Measurements from ENCODE around the gene L3MBTL4. TPM values are rescaled to one million over a fixed set of nuclear protein-coding genes. Genes with fewer than 3 reads are reported as not detected.

L3MBTL4 gene
- total RNA-seq, 1 experiment from 2014 or later, result not detected

GRCh38 chr18:5966514-5966913 lies 448.2 kb downstream of the L3MBTL4 start:
- POLR2A ChIA-PET, result no interaction called here
- no peak for DNase-seq (ENCODE audit: low read depth, low spot score)
- Histone ChIP-seq H3K4me1 (ENCODE audit: control insufficient read depth in 1 of 2, insufficient read depth in 2 of 2, low read length in 2 of 2) (no peaks in the 10 kb centered on the region), H3K4me3 (replicated peaks in 1 of 2; ENCODE audit: low read depth in 1 of 2, low read length in 2 of 2) (no peak overlapping the region), H3K36me3 (ENCODE audit: control insufficient read depth in 1 of 2, insufficient read depth in 2 of 2, low read length in 2 of 2) (no peaks in the 10 kb centered on the region), H3K9me2 (ENCODE audit: insufficient read depth) (no peaks in the 10 kb centered on the region), H3K79me2 (ENCODE audit: insufficient read depth, low read length) (no peaks in the 10 kb centered on the region), H4K20me1 (ENCODE audit: insufficient read depth) (no peaks in the 10 kb centered on the region), H3K9ac (ENCODE audit: low read length) (no peak overlapping the region), H3K4me2 (ENCODE audit: low read length) (no peak overlapping the region), H3K9me3 (ENCODE audit: control insufficient read depth in 1 of 2, insufficient read depth in 1 of 2, low read depth in 1 of 2, low read length in 2 of 2) (peaks cover 16 to 20% of the 10 kb centered on the region in 2 experiments; a peak in 2 of 4 replicates), H3K27me3 (ENCODE audit: insufficient read depth, low read length) (no peaks in the 10 kb centered on the region), H2AFZ (ENCODE audit: low read depth, low read length, poor library complexity, severe bottlenecking) (no peak overlapping the region), H3K27ac (ENCODE audit: low read depth, low read length) (no peak overlapping the region)
- ATAC-seq, result no peak
- CTCF ChIA-PET, result no interaction called here
- no peak for TF ChIP-seq ZFX (IDR thresholded peaks at IDR 0.05)
- no peak for TF ChIP-seq ATF3 (IDR thresholded peaks at IDR 0.05)
- TF ChIP-seq EZH2phosphoT487 (IDR thresholded peaks at IDR 0.05; ENCODE audit: borderline replicate concordance), result no peak
- TF ChIP-seq JUND (IDR thresholded peaks at IDR 0.05), result no peak
- no peak for TF ChIP-seq EGR1 (IDR thresholded peaks at IDR 0.05; ENCODE audit: low read depth)
- no peak for TF ChIP-seq TCF7L2 (IDR thresholded peaks at IDR 0.05; ENCODE audit: borderline replicate concordance, extremely low read depth, insufficient read depth, insufficient read length)
- TF ChIP-seq CBX3 (IDR thresholded peaks at IDR 0.05; ENCODE audit: low read depth), result no peak
- no peak for TF ChIP-seq YY1 (IDR thresholded peaks at IDR 0.05; ENCODE audit: extremely low read depth, insufficient replicate concordance, low read depth, low read length)
- TF ChIP-seq SRF (IDR thresholded peaks at IDR 0.05; ENCODE audit: low read depth), result no peak
- no peak for TF ChIP-seq SP1 (IDR thresholded peaks at IDR 0.05; ENCODE audit: low read depth)
- no peak for TF ChIP-seq POLR2AphosphoS5 (IDR thresholded peaks at IDR 0.05; ENCODE audit: low read depth, low read length)
- TF ChIP-seq FOSL1 (IDR thresholded peaks at IDR 0.05; ENCODE audit: low read depth), result no peak
- TF ChIP-seq MAX (IDR thresholded peaks at IDR 0.05), result no peak
- TF ChIP-seq SIN3A (IDR thresholded peaks at IDR 0.05; ENCODE audit: low read depth), result no peak
- TF ChIP-seq ELF1 (IDR thresholded peaks at IDR 0.05; ENCODE audit: borderline replicate concordance, low read depth), result no peak
- no peak for TF ChIP-seq ZNF274 (IDR thresholded peaks at IDR 0.05; ENCODE audit: low read depth, low read length)
- no peak for TF ChIP-seq CTCF (IDR thresholded peaks at IDR 0.05 in 2 of 3, conservative IDR thresholded peaks at IDR 0.05 in 1 of 3; ENCODE audit: borderline replicate concordance in 1 of 3, insufficient read depth in 1 of 3, low read depth in 2 of 3, low read length in 2 of 3)
- RAD21 ChIA-PET (ENCODE audit: low non-redundant PET in 1 of 2, low total read pairs in 2 of 2, uncharacterized antibody in 2 of 2, unreplicated experiment in 2 of 2), result no interaction called here
- no TSS peak for BruUV-seq (replicated peaks)
- intact Hi-C loops (cut with micrococcal nuclease), result no loop called here
